H1 (cell line): ENCODE results near the gene MBP. TPM values are rescaled to one million over a fixed set of nuclear protein-coding genes. Genes with fewer than 3 reads are reported as not detected.

Experiments used
- CTCF ChIA-PET: fragments of 300-600 bp; sonication (Branson Sonifier 250); formaldehyde crosslinking; loops from one replicate; lab custom pipeline; 2021; ENCODE audit not compliant: partially characterized antibody; lab: Charles Lee
- POLR2A ChIA-PET: fragments of 300-600 bp; sonication (Branson Sonifier 250); formaldehyde crosslinking; loops from one replicate; lab custom pipeline; 2021; ENCODE audit warnings: inconsistent platforms; ENCODE audit not compliant: partially characterized antibody; lab: Charles Lee
- DNase-seq, 2 experiments: peaks; one replicate each; pipeline versions ENCODE4 v3.0.0 to v3.0.0-alpha.2; 2010 to 2022; ENCODE audit warnings: low spot score in 2 of 2, low read depth in 1 of 2, mixed read lengths in 1 of 2
- FAIRE-seq: peaks from 2 replicates; lab custom pipeline; 2011; peaks lifted over from hg19 to GRCh38; lab: Jason Lieb, UNC
- H2AFZ ChIP-seq: 2 replicates; pipeline ENCODE4 v1.8.1; 2012; ENCODE audit warnings: low read length, inconsistent platforms
- H2AK5ac ChIP-seq: 2 replicates; pipeline ENCODE4 v1.6.1; 2013; ENCODE audit warnings: low read depth, low read length
- H2BK120ac ChIP-seq: replicated peaks from 2 replicates; pipeline ENCODE3; 2013; ENCODE audit warnings: low read depth, low read length, inconsistent platforms
- H2BK12ac ChIP-seq: 2 replicates; pipeline ENCODE4 v1.6.1; 2013; ENCODE audit warnings: low read depth, low read length
- H2BK15ac ChIP-seq: 2 replicates; pipeline ENCODE4 v1.6.1; 2013; ENCODE audit warnings: low read length
- H2BK20ac ChIP-seq: 2 replicates; pipeline ENCODE4 v1.6.1; 2013; ENCODE audit warnings: low read length
- H2BK5ac ChIP-seq: 2 replicates; pipeline ENCODE4 v1.6.1; 2013; ENCODE audit warnings: low read depth, low read length
- H3K14ac ChIP-seq: 2 replicates; pipeline ENCODE4 v1.6.1; 2013; ENCODE audit warnings: inconsistent platforms; ENCODE audit not compliant: insufficient read length
- H3K18ac ChIP-seq: 2 replicates; pipeline ENCODE4 v1.6.1; 2013; ENCODE audit warnings: low read length; ENCODE audit errors: extremely low read depth
- H3K23ac ChIP-seq: 2 replicates; pipeline ENCODE4 v1.6.1; 2013; ENCODE audit warnings: inconsistent platforms; ENCODE audit not compliant: insufficient read length
- H3K23me2 ChIP-seq: 2 replicates; pipeline ENCODE4 v1.6.1; 2013; ENCODE audit warnings: low read depth, low read length
- H3K27ac ChIP-seq: 2 replicates; pipeline ENCODE4 v1.6.1; 2011; ENCODE audit warnings: low read depth, low read length, inconsistent platforms
- H3K27me3 ChIP-seq, 4 experiments: replicated peaks in 1 of 4; 1 replicate in 1 of 4; 2 replicates in 3 of 4; pipeline versions ENCODE4 v1.6.1 to v1.8.1; 2011 to 2013; ENCODE audit warnings: low read length in 3 of 4, mild to moderate bottlenecking in 3 of 4, inconsistent platforms in 2 of 4, mixed read lengths in 2 of 4, moderate library complexity in 1 of 4; ENCODE audit not compliant: control insufficient read depth in 3 of 4, insufficient read depth in 3 of 4; ENCODE audit errors: extremely low read depth in 1 of 4
- H3K36me3 ChIP-seq, 4 experiments: 2 replicates each; pipeline versions ENCODE4 v1.6.1 to v1.8.1; 2011 to 2013; ENCODE audit warnings: mild to moderate bottlenecking in 4 of 4, low read length in 3 of 4, moderate library complexity in 2 of 4, control low read depth in 1 of 4, inconsistent platforms in 1 of 4; ENCODE audit not compliant: insufficient read depth in 4 of 4, control insufficient read depth in 2 of 4
- H3K4ac ChIP-seq: replicated peaks from 2 replicates; pipeline ENCODE3; 2013; ENCODE audit warnings: low read length, low read depth, mixed read lengths, inconsistent platforms; ENCODE audit not compliant: insufficient read length
- H3K4me1 ChIP-seq, 4 experiments: replicated peaks in 1 of 4; 1 replicate in 1 of 4; 2 replicates in 3 of 4; pipeline versions ENCODE4 v1.6.1 to v1.8.1; 2011 to 2013; ENCODE audit warnings: low read length in 3 of 4, inconsistent platforms in 2 of 4, mixed read lengths in 1 of 4; ENCODE audit not compliant: insufficient read depth in 4 of 4, control insufficient read depth in 3 of 4
- H3K4me2 ChIP-seq, 2 experiments: 2 replicates each; pipeline versions ENCODE4 v1.6.1 to v1.8.1; 2011 to 2013; ENCODE audit warnings: low read depth in 2 of 2, low read length in 2 of 2, control low read depth in 1 of 2, inconsistent platforms in 1 of 2, mild to moderate bottlenecking in 1 of 2; ENCODE audit not compliant: insufficient read depth in 1 of 2
- H3K4me3 ChIP-seq, 4 experiments: fragments of 200-600, 300-600 bp in 1 of 4; sonication (generic), shearing (Covaris generic), sonication (Bioruptor Twin) in 1 of 4; 2 replicates each; pipeline versions ENCODE4 v1.5.1 to v1.8.1; 2011 to 2016; ENCODE audit warnings: low read length in 4 of 4, low read depth in 3 of 4, control low read depth in 2 of 4, inconsistent platforms in 2 of 4, mild to moderate bottlenecking in 2 of 4, mixed read lengths in 1 of 4, moderate library complexity in 1 of 4; ENCODE audit not compliant: insufficient read depth in 2 of 4; ENCODE audit errors: extremely low read depth in 1 of 4
- H3K56ac ChIP-seq: replicated peaks from 2 replicates; pipeline ENCODE3; 2013; ENCODE audit warnings: low read depth, mild to moderate bottlenecking, mixed read lengths, low read length, inconsistent platforms; ENCODE audit not compliant: insufficient read length
- H3K79me1 ChIP-seq: 2 replicates; pipeline ENCODE4 v1.6.1; 2013; ENCODE audit warnings: low read depth, low read length, control low read depth
- H3K79me2 ChIP-seq, 2 experiments: 2 replicates each; pipeline versions ENCODE4 v1.6.1 to v1.8.1; 2012 to 2013; ENCODE audit warnings: low read length in 2 of 2, mild to moderate bottlenecking in 2 of 2, inconsistent platforms in 1 of 2; ENCODE audit not compliant: insufficient read depth in 2 of 2, control insufficient read depth in 1 of 2
- H3K9ac ChIP-seq, 4 experiments: replicated peaks in 1 of 4; 1 replicate in 1 of 4; 2 replicates in 3 of 4; pipeline versions ENCODE4 v1.6.1 to v1.8.1; 2011 to 2013; ENCODE audit warnings: low read depth in 3 of 4, low read length in 3 of 4, control low read depth in 2 of 4, mild to moderate bottlenecking in 2 of 4, moderate library complexity in 2 of 4, inconsistent platforms in 1 of 4; ENCODE audit errors: extremely low read depth in 1 of 4
- H3K9me3 ChIP-seq, 2 experiments: 2 replicates each; pipeline versions ENCODE4 v1.6.1 to v1.8.1; 2012 to 2013; ENCODE audit warnings: mild to moderate bottlenecking in 2 of 2, moderate library complexity in 2 of 2, control low read depth in 1 of 2, inconsistent platforms in 1 of 2, low read depth in 1 of 2, low read length in 1 of 2, mixed read lengths in 1 of 2; ENCODE audit not compliant: insufficient read depth in 2 of 2
- H4K20me1 ChIP-seq, 2 experiments: replicated peaks in 1 of 2; 2 replicates each; pipeline versions ENCODE3 to v1.8.1; 2011 to 2013; ENCODE audit warnings: inconsistent platforms in 2 of 2, low read length in 2 of 2, mild to moderate bottlenecking in 1 of 2; ENCODE audit not compliant: insufficient read depth in 2 of 2, control insufficient read depth in 1 of 2
- H4K5ac ChIP-seq: 2 replicates; pipeline ENCODE4 v1.6.1; 2013; ENCODE audit warnings: low read length, low read depth, mixed read lengths, inconsistent platforms; ENCODE audit not compliant: insufficient read length
- H4K8ac ChIP-seq: 2 replicates; pipeline ENCODE4 v1.8.0; 2013; ENCODE audit warnings: mild to moderate bottlenecking, moderate library complexity, low read length, inconsistent platforms; ENCODE audit not compliant: insufficient read depth; ENCODE audit errors: extremely low read depth
- H4K91ac ChIP-seq: replicated peaks from 2 replicates; pipeline ENCODE3; 2013; ENCODE audit warnings: low read length, mixed read lengths, inconsistent platforms; ENCODE audit not compliant: insufficient read length
- ATF2 ChIP-seq: IDR thresholded peaks from 2 replicates; pipeline ENCODE4 v1.6.1; 2012; ENCODE audit warnings: low read length, inconsistent platforms
- BCL11A ChIP-seq, 2 experiments: IDR thresholded peaks; one replicate each; pipeline ENCODE4 v1.6.1; 2011; ENCODE audit warnings: low read depth in 2 of 2, low read length in 2 of 2, mild to moderate bottlenecking in 2 of 2
- CBX5 ChIP-seq: fragments of 300-800, 300-1000 bp; sonication (generic); IDR thresholded peaks from 2 replicates; pipeline ENCODE4 v1.7.1; 2016; ENCODE audit warnings: antibody characterized with exemption, low read length, low read depth
- GTF2F1 ChIP-seq: IDR thresholded peaks from 2 replicates; pipeline ENCODE4 v1.6.1; 2012; ENCODE audit warnings: low read depth, low read length, improper control_type of control experiment, borderline replicate concordance
- POLR2A ChIP-seq, 2 experiments: IDR thresholded peaks; 1 replicate in 1 of 2; 2 replicates in 1 of 2; pipeline ENCODE4 v1.6.1; 2011; ENCODE audit warnings: low read depth in 2 of 2, low read length in 2 of 2, mild to moderate bottlenecking in 2 of 2; ENCODE audit errors: control extremely low read depth in 1 of 2
- SIX5 ChIP-seq: IDR thresholded peaks from 2 replicates; pipeline ENCODE4 v1.6.1; 2011; ENCODE audit warnings: mild to moderate bottlenecking, low read depth, low read length
- SP2 ChIP-seq: IDR thresholded peaks from 2 replicates; pipeline ENCODE4 v1.6.1; 2012; ENCODE audit warnings: mild to moderate bottlenecking, low read length, inconsistent platforms
- SP4 ChIP-seq: IDR thresholded peaks from 2 replicates; pipeline ENCODE4 v1.6.1; 2012; ENCODE audit warnings: low read length, inconsistent platforms
- TBP ChIP-seq: IDR thresholded peaks from 2 replicates; pipeline ENCODE4 v1.6.1; 2011; ENCODE audit warnings: low read depth, low read length, improper control_type of control experiment
- YY1 ChIP-seq: IDR thresholded peaks from 2 replicates; pipeline ENCODE4 v1.6.1; 2011; ENCODE audit warnings: low read depth, mild to moderate bottlenecking, low read length
- WGBS, 2 experiments: shearing (Covaris generic) in 1 of 2; methylation state at CpG; one replicate each; pipeline versions ENCODE4 v1.1.6 to v1.1.7; 2013 to 2015; ENCODE audit warnings: low lambda C conversion rate in 2 of 2, mixed read lengths in 2 of 2, inconsistent platforms in 1 of 2, low coverage in 1 of 2, missing lambda C conversion rate in 1 of 2; ENCODE audit not compliant: insufficient replicate concordance in 2 of 2, insufficient coverage in 1 of 2, insufficient read length in 1 of 2; ENCODE audit errors: extremely low coverage in 1 of 2, missing lambda C conversion rate in 1 of 2; 5-methylcytosine and 5-hydroxymethylcytosine counted together
- polyA plus RNA-seq, 7 experiments: library from polyadenylated mRNA; depleted of rRNA in 3 of 7; stranded (reverse) in 5 of 7; unstranded in 2 of 7; fragments of >200 nt in 5 of 7; fragments of 200-250 nt in 2 of 7; gene quantifications; 1 replicate in 5 of 7; 2 replicates in 1 of 7; 4 replicates in 1 of 7; pipeline versions ENCODE4 v1.2.1 to v1.2.3, GENCODE V29; 2011 to 2013; ENCODE audit warnings: missing spikeins in 2 of 7, mixed read lengths in 2 of 7
- total RNA-seq: library from RNA; stranded (reverse); fragmentation: NEBNext Ultra II Directional; extraction: Animal tissue kit (Norgen Biotek cat#: 25700); gene quantifications from 2 replicates; pipeline ENCODE4 v1.2.1, GENCODE V29; 2021
- TF ChIP-seq, protein P1 (sequence below), 3 experiments: IDR thresholded peaks; 1 replicate in 2 of 3; 2 replicates in 1 of 3; pipeline versions ENCODE4 v1.5.1 to v1.6.1; 2011; ENCODE audit warnings: low read length in 3 of 3, mild to moderate bottlenecking in 3 of 3, inconsistent platforms in 2 of 3, low read depth in 1 of 3, moderate library complexity in 1 of 3; ENCODE audit not compliant: insufficient read depth in 1 of 3; ENCODE audit errors: control extremely low read depth in 1 of 3

MBP gene
- total and polyA plus RNA-seq, 2 of the 8 experiments (the other 6 are each of a cell fraction or from before 2014, with no cell fraction given): 7.7 to 19.2 TPM

- Histone ChIP-seq H3K14ac (no peak overlapping the region), H3K18ac (no peak overlapping the region), H2BK15ac (no peak overlapping the region), H3K36me3 (no peaks in the 10 kb centered on the region), H4K20me1 (no peaks in the 10 kb centered on the region), H2BK12ac (no peak overlapping the region), H3K4me1 (peaks cover 0 to 12% (median 5%) of the 10 kb centered on the region in 4 experiments; a peak in 3 of 7 replicates), H4K91ac (no peak overlapping the region), H3K4ac (no peak overlapping the region), H3K9me3 (no peaks in the 10 kb centered on the region), H3K27me3 (peaks cover 4 to 40% (median 27%) of the 10 kb centered on the region in 4 experiments; a peak in 6 of 7 replicates), H4K8ac (no peak overlapping the region), H2AFZ (no peak overlapping the region), H3K4me3 (no peak overlapping the region), H3K9ac (no peak overlapping the region), H4K5ac (no peak overlapping the region), H3K27ac (no peak overlapping the region), H3K79me1 (no peaks in the 10 kb centered on the region), H2BK120ac (no peak overlapping the region), H3K79me2 (no peaks in the 10 kb centered on the region), H2BK20ac (no peak overlapping the region), H2AK5ac (no peak overlapping the region), H3K23me2 (peaks cover 19% of the 10 kb centered on the region; the same call in 1 of the 2 replicates), H2BK5ac (no peak overlapping the region), H3K56ac (no peak overlapping the region), H3K23ac (no peak overlapping the region), H3K4me2 (no peak overlapping the region)
- POLR2A ChIA-PET: no interaction called here
- WGBS, 2 experiments: 93% methylated on average over 4 of the region's 4 CpGs; no CpG with 5 or more reads in 1 of the 2 experiments
- CTCF ChIA-PET: interaction anchor here (0.6 to 1.6 kb wide), 5 partner anchors 9 to 517 kb away, joined by 3 to 4 read pairs (median 3); no protein-coding TSS in a partner anchor
- FAIRE-seq (no peak), DNase-seq (no peak)
- no peak for TF ChIP-seq BCL11A (IDR thresholded peaks at IDR 0.05; ENCODE audit: low read depth in 2 of 2, low read length in 2 of 2)
- TF ChIP-seq POLR2A (IDR thresholded peaks at IDR 0.05; ENCODE audit: control extremely low read depth in 1 of 2, low read depth in 2 of 2, low read length in 2 of 2): no peak
- TF ChIP-seq SP4: no peak
- TF ChIP-seq, protein P1, sequence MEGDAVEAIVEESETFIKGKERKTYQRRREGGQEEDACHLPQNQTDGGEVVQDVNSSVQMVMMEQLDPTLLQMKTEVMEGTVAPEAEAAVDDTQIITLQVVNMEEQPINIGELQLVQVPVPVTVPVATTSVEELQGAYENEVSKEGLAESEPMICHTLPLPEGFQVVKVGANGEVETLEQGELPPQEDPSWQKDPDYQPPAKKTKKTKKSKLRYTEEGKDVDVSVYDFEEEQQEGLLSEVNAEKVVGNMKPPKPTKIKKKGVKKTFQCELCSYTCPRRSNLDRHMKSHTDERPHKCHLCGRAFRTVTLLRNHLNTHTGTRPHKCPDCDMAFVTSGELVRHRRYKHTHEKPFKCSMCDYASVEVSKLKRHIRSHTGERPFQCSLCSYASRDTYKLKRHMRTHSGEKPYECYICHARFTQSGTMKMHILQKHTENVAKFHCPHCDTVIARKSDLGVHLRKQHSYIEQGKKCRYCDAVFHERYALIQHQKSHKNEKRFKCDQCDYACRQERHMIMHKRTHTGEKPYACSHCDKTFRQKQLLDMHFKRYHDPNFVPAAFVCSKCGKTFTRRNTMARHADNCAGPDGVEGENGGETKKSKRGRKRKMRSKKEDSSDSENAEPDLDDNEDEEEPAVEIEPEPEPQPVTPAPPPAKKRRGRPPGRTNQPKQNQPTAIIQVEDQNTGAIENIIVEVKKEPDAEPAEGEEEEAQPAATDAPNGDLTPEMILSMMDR (IDR thresholded peaks at IDR 0.05; ENCODE audit: control extremely low read depth in 1 of 3, insufficient read depth in 1 of 3, low read depth in 1 of 3, low read length in 3 of 3): no peak
- TF ChIP-seq SIX5: no peak
- no peak for TF ChIP-seq TBP
- TF ChIP-seq ATF2: no peak
- TF ChIP-seq CBX5: no peak
- no peak for TF ChIP-seq GTF2F1
- TF ChIP-seq YY1: no peak
- no peak for TF ChIP-seq SP2
These were observed 2.0 kb upstream of the MBP start for GRCh38 chr18:77134611-77135010.
